HG03520 (cell line): ENCODE measurements around the gene CNPY2.
"Not testable (repeated sequence)": the region's sequence is repeated elsewhere in the genome, so short reads cannot be mapped to it uniquely, and the experiment has no call there.

ENCODE experiments used
- ATAC-seq: cut with Tn5 transposase; IDR thresholded peaks from one replicate; pipeline ENCODE4 v1.9.1; 2021; ENCODE audit warnings: mild to moderate bottlenecking, moderate library complexity; ENCODE audit not compliant: unreplicated experiment

Gene CNPY2

DNA sequence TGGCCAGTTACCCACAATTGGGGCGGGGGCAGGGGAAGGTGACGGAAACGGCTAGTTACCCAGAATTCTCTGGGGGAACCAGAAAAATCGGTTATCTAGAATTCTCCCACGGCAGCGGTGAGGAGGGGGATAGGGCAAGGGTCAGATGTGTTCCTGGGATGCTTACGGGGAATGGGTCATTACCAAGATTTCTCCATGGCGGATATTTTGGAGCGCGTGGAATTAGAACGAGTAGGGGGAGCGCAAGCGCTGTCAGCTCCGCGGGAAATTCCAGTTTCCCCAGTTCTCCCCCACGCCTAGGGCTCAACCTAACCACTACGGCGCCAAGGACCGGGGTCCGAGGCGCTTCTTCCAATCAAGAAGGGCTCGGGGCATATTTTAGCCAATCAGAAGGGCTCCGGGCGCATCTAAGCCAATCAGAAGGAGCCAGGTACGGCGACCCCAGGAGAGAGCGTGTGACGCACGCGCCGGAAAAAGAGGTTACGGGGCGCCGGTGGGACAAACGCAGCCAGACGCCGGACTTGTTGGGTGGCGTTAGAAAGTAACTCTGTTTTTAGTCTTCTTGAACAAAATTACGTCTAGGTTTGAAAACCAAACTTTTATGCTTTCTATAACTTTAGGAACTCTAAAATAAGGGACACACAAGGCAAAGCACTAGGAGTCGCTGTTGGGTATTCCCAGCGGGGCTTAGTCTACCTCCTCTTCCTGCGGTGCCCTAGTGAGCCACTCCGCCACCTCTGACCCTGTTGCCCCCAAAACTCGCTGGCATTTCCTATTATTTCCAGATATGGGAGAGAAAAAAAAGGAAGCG is 18.1 kb upstream of the CNPY2 start, which contains the start of gene PAN2:
Gene PAN2, minus strand, starts transcription at position 322 of the 811 bp plus-strand sequence. CDS start 906 bp downstream, outside the sequence.
- ATAC-seq: peak; percentile 87

DNA sequence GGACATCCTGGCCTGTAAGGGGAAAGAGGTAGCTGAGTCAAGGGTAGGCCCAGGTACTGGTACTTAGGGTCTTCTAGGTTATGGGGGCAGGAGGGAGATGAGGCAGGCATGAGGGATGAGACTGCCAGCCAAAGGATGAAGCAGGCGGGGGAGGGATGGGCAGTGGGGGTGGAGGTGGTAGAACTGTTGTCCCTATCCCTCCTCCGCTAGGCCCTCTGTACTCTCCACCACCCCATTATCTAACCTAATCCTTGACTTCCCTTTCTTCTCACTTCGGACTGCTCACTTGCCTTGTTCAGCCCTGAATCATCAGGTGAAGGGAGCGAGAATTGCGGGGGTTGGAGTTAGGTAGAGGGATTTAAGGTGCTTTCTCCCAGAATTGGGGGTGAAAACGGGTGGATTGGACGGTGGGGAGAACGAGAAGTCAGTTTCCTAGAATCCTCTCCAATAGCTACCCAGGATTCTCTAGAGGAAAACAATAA is 17.4 kb upstream of the CNPY2 start:
- no peak for ATAC-seq

DNA sequence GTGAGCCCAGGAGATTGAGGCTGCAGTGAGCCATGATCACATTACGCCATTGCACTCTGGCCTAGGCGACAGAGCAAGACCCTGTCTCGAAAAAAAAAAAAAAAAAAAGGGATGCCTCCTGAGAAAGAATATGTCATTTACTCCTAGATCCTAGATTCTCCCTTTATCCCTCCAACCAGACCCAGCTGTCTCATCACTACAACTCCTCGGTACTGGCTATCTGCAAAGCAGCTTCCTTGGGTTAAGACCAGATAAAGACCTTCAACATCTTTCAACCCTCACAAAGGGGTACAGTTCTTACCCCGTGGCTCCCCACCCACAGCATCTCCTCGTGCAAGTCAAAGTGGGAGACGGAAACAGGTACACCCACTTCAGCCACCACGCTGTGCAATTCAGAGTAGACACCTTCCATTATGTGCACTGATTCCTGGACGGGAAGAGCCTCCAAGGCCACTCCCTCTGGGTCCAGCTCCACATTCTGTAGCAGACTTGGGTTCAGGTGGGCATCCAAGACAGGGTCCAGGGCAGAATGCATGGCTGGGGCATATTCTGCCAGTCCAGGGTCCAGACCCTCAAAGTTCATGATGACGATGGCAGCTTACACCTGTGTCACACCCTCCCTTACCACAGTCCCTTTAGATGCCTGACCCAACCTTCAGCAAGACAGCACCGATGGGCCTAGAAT is 16.9 kb upstream of the CNPY2 start:
- no peak for ATAC-seq

DNA sequence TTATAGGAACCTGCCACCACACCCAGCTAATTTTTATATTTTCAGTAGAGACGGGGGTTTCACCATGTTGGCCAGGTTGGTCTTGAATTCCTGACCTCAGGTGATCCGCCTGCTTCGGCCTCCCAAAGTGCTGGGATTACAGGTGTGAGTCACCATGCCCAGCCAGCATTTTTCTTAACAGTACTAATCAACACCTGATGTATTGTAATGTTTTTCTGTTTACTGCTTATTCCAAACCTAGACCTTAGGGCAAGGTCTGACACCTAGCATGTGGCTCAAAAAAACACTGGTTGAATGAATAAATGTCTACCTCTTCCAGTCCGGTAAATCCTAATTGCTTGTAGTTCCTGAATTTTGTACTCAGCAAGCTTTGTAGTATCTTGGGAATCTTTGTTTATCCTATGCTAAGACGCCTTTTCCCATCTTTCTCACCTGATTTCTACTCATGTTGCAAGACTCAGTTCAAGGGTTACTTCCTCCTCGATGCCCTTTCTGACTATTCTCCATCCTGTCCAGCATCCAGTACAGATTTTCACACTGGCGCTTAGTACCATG is 15.2 kb upstream of the CNPY2 start:
- ATAC-seq: no peak

DNA sequence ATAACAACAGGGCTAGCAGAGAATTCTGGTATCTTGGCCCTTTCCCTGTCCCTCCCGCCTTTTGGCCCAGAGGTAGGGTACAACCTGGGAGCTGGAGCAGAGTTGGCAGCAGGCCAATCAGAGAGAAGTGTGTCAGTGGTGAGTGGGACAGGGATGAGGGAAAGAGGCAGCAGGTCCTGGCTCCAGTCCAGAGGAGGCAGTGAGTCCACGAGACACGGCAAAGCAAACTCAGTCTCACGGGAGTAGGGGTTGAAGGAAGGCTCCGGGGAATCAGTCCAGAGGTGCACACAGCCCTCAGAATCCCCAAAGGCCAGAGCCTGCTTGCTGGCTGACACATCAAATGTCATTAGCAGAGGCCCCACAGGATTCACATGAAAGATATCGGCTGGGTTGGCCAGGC is 10.7 kb upstream of the CNPY2 start:
- ATAC-seq: no peak

DNA sequence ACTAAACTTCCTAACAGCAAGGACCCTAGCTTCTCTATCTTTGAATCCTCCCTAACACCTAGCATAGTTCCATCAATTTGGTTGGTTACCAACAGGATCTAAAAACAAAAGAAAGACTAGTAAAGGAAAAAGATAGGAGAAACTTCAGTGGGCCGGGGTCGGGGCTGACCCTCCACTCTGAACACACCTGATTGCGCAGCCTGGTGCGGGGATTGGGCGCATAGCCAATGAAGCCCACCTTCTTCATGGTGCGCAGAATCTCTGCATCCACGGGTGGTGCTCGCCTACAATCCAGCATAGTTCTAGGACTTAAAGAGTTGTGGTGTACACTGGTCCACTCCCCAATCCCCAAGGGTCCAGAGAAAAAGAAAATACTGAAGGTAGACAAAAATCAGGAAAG is 10.3 kb upstream of the CNPY2 start:
- no peak for ATAC-seq

DNA sequence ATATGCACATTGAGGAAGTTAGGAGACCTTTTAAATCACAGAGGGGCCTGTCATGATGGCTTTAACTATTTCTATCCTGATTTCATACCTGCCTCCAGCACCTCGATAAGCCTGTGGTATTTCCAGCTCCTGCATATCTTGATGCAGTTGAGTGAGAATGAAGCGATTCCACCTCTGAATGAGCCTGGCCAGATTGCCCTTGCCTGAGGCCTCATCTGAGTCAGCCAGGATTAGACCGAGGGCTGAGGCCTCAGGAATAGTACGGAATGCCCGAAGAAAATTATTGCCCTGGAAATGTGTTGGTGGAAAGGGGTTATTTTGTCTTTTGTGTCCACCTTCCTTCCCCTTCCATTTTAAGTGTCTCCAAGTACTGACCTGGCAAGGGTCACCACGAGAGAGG is 8.4 kb upstream of the CNPY2 start:
- ATAC-seq: no peak

DNA sequence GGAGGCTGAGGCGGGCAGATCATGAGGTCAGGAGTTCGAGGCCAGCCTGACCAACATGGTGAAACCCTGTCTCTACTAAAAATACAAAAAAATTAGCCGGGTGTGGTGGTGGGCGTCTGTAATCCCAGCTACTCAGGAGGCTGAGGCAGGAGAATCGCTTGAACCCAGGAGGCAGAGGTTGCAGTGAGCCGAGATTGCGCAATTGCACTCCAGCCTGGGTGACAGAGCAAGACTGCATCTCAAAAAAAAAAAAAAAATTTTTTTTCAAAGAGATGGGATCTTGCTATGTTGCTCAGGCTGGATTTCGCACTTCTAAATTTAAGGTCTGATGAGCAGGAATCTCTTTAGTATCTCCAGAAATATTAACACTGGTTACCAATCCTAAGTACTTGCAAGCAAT is 5.8 kb upstream of the CNPY2 start:
- not testable (repeated sequence) for ATAC-seq

DNA sequence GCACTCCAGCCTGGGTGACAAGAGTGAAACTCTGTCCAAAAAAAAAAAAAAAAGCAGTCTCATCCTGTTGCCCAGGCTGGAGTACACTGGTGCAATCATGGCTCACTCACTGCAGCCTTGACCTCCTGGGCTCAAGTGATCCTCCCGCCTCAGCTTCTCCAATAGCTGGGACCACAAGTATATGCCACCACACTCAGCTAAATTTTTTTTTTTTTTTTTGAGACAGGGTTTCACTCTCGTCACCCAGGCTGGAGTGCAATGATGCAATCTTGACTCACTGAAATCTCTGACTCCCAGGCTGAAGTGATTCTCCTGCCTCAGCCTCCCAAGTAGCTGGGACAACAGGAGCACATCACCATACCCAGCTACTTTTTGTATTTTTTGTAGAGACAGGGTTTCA is 5.2 kb upstream of the CNPY2 start:
- no peak for ATAC-seq

DNA sequence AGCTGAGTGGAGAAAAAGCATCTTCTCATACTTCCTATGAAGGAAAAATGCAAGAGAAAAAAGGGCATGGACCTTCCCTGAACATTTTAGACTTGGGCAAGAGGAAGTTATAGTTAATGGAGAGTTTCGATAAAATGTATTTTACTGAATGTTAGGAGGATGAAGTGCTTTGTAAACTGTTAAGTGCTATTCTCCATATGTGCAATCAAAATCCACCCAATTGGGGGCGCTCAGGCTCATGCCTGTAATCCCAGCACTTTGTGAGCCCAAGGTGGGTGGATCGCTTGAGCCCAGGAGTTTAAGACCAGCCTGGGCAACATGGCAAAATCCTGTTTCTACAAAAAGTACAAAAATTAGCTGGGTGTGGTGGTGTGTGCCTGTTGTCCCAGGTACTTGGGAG is 1.9 kb upstream of the CNPY2 start:
- ATAC-seq: no peak

DNA sequence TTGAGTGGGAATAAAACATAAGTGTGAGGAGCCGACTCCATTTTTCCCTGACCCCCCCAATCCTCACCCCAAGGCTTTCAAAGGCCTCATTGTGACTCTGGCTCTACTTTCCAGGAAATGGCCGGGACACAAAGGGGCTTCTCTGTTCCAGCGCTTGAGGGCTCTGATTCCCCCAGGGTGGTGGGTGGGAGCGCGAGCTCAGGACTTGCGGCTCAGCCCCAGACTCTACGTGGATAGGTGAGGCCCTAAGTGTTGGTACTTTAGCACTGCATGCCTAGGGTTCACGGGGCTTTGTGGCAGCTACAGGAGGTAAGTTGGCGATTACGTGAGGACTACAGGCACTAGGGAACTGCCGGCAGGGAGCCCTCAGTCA is 553 bp downstream of the CNPY2 start:
- ATAC-seq: peak; percentile 1

DNA sequence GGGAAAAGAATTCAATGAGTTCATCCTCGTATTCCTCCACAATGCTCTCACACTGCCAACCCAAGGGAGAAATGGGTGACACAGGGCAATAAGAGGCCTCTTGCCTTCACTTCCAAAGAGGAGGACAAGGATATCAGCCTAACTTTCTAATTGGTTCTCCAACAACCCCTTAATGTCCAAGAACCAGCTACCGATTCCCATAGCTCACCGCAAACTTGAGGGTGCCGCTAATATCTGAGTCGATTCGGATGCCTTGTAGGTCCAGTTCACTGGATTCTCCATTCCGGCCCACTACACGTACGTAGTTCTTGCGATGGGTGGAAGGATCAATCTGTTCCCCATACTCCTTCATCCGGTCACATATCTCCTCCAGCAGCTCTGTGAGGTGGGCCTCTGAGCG is 4.8 kb downstream of the CNPY2 start:
- ATAC-seq: no peak

DNA sequence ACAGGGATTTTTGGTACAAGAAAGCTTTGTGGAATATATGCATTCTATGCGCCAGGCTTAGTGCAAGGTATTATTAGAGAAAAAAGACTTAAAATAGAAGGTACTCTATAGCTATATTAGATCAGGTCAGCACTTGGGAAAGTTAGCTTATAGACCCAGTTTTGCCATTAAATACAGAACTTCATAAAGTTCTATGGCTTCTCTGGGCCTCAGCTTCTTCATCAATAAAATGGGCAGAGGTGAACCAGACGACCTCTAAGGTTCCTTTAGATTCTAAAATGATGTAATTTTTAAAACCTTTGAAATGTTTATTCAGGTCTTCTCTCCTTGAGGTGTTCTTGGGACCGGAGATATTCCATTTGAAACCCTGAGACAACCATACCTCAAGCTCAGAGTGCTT is 7.1 kb downstream of the CNPY2 start:
- no peak for ATAC-seq

DNA sequence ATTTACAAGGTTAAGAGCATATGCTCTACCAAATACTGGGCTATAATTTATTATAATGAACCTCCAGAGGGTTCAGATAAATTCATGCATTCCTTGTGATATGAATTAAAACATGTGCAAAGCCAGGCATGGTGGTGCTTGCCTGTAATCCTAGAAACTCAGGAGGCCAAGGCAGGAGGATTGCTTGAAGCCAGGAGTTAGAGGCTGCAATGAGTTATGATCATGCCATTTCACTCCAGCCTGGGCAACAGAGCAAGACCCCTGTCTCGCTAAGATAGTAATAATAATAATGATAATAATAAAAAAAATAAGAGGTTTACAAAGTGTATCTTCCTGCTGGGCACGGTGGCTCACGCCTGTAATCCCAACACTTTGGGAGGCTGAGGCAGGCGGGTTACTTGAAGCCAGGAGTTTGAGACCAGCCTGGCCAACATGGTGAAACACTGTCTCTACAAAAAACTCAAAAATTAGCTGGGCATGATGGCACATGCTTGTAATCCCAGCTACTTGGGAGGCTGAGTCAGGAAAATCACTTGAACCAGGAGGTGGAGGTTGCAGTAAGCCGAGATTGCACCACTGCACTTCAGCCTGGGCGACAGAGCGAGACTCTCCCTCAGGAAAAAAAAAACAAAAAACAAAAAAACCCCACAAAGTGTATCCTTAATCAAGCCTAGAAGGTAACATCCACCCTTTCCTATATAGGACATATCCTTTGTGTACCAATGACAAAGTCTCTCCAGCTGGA is 8.4 kb downstream of the CNPY2 start:
- no peak for ATAC-seq

DNA sequence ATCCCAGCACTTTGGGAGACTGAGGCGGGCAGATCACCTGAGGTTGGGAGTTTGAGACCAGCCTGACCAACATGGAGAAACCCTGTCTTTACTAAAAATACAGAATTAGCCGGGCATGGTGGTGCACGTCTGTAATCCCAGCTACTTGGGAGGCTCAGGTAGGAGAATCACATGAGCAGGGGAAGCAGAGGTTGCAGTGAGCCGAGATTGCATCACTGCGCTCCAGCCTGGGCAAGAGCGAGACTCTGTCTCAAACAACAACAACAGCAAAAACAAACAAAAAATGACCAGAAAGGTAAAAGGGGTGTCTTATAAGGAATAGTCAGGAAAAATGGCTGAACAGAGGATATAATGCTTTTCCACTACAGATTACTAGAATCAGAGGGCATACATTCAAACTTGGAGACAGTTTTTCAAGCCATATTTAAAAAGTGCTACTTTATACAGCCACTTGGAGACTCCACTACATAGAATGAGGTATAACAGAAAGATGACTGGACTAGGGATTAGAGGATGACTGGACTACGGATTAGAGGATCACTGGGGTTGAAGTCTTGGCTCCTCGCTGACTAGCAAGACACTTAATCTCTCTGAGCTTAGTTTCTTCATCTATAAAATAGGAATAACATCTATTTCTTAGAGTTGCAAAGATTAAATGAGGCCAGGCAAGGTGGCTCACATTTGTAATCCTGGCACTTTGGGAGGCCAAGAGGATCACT is 10.8 kb downstream of the CNPY2 start:
- no peak for ATAC-seq

DNA sequence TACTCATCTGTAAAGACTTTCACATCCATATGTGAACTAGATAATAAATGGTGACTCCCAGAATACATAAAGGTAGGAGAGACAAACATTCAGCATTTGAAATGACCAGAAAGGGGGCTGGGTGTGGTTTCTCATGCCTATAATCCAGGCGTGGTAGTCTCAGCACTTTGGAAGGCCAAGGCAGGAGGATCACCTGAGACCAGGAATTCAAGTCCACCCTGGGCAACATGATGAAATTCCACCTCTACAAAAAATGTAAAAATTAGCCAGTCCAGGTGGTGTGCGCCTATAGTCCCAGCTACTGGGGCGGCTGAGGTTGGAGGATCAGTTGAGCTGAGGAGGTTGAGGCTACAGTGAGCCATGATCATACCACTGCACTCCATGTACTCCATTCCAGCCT is 11.5 kb downstream of the CNPY2 start:
- ATAC-seq: no peak

DNA sequence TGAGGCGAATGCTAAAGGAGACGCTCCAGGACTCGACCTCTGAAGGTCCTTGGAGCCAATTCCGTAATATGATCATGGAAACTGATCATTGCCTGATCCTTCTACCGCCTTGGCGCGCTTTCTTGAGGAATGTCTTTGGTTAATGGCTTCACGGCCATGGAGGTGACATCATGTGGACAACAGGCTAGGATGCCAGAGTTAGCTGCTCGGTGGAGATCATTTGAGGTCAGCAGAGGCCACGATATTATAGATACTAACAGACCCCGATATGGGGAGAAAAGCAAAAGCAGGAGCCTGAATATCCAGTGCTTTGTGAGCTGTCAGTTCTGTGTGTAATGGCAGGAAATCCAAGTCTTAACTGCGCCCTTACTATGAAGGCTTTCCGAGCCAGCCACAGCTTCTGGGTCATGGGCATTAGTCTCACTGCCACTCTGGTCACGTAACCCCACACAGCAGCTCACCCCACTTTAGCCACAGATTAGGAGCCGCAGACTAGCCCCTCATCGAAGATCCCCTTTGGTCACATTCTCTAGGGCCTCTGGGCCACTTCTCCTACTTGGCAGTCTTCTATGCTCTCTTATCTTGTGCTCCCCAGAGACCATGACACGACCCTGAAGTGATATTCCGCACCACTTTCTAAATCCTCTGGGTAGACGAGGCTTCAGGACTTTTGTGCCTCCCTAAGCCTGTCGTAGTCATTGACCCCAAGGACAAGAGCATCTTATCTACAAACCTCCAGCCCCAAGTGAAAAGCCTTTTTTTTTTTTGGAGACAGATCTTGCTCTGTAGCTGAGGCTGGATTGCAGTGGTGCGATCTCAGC is 14.9 kb downstream of the CNPY2 start:
- ATAC-seq: no peak

DNA sequence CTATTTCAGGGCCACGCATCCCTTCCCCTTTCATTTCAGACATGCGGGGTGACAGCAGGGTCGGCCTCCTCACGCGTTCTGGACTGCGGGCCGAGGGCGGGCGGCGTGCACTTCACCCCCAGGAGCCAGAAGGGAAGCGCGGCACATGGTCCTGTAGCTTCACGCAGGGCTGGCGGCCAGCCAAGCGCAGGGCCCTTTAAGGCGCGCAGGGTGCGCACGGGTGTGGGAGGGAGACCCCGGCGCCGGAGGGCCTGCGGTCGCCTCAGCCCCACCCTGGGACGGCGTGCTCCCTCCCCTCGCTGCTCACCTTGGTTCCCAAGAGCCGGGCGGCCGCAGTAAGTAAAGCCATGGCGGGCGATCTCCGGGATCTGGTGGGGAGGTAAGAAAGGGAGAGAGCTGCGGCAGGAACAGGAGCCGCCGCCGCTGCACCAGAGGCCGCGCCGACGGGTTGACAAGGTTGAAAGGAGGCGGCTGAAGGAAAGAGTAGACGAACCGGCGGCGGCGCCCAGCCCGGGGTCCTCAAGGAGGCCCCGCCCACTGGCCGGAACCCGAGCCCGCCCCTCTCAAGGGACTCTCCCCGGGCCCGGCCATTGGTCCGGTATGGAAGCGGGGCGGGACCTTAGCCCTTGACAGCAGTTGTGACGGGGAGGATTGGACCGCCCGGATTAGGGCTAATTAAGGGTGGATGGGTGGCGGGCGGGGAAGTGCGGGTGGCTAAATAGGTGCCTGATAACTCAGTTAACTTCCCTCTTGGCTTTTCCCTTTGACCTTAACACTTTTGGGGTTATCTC is 15.7 kb downstream of the CNPY2 start, which contains the start of gene CS:
Gene CS, minus strand, starts transcription at position 478 of the 791 bp plus-strand sequence. Its CDS starts 129 bp downstream, at position 349.
- ATAC-seq: peak; percentile 93

DNA sequence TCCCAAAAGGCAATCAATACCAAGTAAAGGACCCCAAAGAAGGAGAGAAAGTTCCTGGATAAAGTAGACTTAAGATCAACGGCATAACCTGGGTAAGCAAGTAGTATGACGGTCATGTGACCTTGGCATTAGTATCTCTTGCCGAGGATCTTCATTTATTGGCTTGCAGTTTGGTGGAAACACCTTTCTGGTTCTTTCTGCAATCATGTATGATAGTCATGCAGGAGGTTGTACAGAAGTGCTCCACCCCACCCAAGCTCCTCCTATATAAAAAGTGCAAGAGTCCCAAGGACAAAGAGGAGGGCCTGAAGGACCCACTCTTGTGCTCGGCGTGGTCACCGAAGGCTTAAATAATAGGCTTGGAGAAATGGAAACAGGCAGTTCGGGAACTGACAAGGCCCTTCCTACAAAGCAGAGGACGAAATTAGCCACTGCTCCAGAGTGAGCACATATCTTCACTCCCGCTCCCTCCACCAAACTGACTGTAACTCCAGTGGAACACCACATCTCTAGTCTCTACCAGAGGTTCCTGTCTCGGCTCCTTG is 16.4 kb downstream of the CNPY2 start:
- ATAC-seq: no peak
